Measurements from ENCODE around the gene FLT3. TPM values are rescaled to one million over a fixed set of nuclear protein-coding genes. Genes with fewer than 3 reads are reported as not detected.

The FLT3 gene
- total and polyA plus RNA-seq, 2 experiments from 2014 or later: 0.10 to 0.29 TPM

DNA sequence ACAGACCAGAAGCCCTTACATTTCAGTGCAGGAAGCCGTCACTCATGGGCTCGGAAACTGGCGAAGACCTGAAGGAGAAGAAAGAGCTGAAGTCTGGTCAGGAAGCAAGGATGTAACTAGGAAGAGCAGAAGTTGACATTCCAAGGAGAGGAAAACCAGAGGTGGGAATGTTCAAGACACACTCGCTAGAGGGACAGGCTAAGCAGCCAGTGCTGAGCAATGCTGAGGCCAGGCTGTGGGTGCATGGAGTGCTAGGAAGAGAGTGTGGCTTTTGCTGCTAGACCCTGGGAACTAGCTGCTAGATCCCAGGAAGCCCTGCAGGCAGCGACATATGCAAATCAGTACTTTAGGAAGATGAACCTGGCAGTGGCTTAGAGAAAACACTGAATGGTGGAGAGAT, 99.8 kb downstream of the FLT3 start:
- H3K27me3 ChIP-seq: no peaks in the 10 kb centered on the region
- H3K4me1 ChIP-seq (ENCODE audit: insufficient read depth): no peaks in the 10 kb centered on the region
- no peak overlapping the region for H2AFZ ChIP-seq
- H3K4me3 ChIP-seq: no peak overlapping the region
- no peak for TF ChIP-seq EZH2phosphoT487 (IDR thresholded peaks at IDR 0.05; ENCODE audit: low read depth, severe bottlenecking, unreplicated experiment)
- TF ChIP-seq, protein P1, sequence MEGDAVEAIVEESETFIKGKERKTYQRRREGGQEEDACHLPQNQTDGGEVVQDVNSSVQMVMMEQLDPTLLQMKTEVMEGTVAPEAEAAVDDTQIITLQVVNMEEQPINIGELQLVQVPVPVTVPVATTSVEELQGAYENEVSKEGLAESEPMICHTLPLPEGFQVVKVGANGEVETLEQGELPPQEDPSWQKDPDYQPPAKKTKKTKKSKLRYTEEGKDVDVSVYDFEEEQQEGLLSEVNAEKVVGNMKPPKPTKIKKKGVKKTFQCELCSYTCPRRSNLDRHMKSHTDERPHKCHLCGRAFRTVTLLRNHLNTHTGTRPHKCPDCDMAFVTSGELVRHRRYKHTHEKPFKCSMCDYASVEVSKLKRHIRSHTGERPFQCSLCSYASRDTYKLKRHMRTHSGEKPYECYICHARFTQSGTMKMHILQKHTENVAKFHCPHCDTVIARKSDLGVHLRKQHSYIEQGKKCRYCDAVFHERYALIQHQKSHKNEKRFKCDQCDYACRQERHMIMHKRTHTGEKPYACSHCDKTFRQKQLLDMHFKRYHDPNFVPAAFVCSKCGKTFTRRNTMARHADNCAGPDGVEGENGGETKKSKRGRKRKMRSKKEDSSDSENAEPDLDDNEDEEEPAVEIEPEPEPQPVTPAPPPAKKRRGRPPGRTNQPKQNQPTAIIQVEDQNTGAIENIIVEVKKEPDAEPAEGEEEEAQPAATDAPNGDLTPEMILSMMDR (IDR thresholded peaks at IDR 0.05; ENCODE audit: poor library complexity): no peak
- WGBS (ENCODE audit: low lambda C conversion rate, missing lambda C conversion rate): 42% methylated on average over 5 of the region's 5 CpGs
- no peak for DNase-seq (ENCODE audit: low spot score)
- H3K79me2 ChIP-seq: no peaks in the 10 kb centered on the region
- H3K9me2 ChIP-seq (replicated peaks; ENCODE audit: insufficient read depth): no peaks in the 10 kb centered on the region
- no peaks in the 10 kb centered on the region for H4K20me1 ChIP-seq (ENCODE audit: insufficient read depth, poor library complexity, severe bottlenecking)
- H3K9me3 ChIP-seq (ENCODE audit: low read depth): no peaks in the 10 kb centered on the region
- no peak overlapping the region for H3K4me2 ChIP-seq
- no peak overlapping the region for H3K27ac ChIP-seq
- H3K36me3 ChIP-seq (replicated peaks; ENCODE audit: insufficient read depth, low read depth): no peaks in the 10 kb centered on the region

DNA sequence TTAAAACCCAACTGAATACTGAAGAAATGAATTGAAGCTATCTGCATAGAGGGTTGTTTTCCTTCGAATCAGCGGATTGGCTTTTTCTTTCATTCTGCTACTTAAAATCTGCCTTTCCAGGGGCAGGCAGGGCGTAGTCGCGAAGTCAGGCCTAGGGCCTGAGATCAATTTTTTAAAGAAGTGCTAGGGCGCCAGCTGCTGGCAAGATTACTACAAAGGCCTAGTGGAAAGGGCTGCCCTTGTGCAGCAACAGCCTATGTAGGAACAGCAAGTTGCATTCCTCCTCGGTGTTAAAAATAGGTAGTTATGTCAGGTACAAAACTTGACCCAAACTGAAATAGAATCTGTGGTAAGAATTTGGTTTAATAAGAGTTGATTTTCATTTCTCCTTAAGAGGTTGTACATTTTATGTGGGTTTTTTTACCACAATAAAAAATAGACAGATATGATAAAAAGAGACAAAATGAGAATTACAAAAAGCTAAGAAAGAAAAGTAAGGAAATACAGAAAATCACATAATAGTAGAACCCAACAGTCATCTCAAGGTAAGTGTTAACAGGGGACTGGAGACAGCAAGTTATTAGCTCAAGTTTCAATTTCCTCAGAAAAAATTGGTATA, 102.4 kb downstream of the FLT3 start:
- H3K4me1 ChIP-seq (ENCODE audit: insufficient read depth): no peaks in the 10 kb centered on the region
- TF ChIP-seq, protein P1 (IDR thresholded peaks at IDR 0.05; ENCODE audit: poor library complexity): peak; percentile 64
- TF ChIP-seq EZH2phosphoT487 (IDR thresholded peaks at IDR 0.05; ENCODE audit: low read depth, severe bottlenecking, unreplicated experiment): no peak
- no peak overlapping the region for H3K4me3 ChIP-seq
- H3K27ac ChIP-seq: no peak overlapping the region
- peak; percentile 72 for DNase-seq (ENCODE audit: low spot score)
- 34% methylated on average over 7 of the region's 7 CpGs for WGBS (ENCODE audit: low lambda C conversion rate, missing lambda C conversion rate)
- no peaks in the 10 kb centered on the region for H3K36me3 ChIP-seq (replicated peaks; ENCODE audit: insufficient read depth, low read depth)
- no peaks in the 10 kb centered on the region for H3K27me3 ChIP-seq
- no peak overlapping the region for H3K4me2 ChIP-seq
- no peaks in the 10 kb centered on the region for H4K20me1 ChIP-seq (ENCODE audit: insufficient read depth, poor library complexity, severe bottlenecking)
- H3K79me2 ChIP-seq: no peaks in the 10 kb centered on the region
- no peak overlapping the region for H2AFZ ChIP-seq
- no peaks in the 10 kb centered on the region for H3K9me2 ChIP-seq (replicated peaks; ENCODE audit: insufficient read depth)
- no peaks in the 10 kb centered on the region for H3K9me3 ChIP-seq (ENCODE audit: low read depth)

DNA sequence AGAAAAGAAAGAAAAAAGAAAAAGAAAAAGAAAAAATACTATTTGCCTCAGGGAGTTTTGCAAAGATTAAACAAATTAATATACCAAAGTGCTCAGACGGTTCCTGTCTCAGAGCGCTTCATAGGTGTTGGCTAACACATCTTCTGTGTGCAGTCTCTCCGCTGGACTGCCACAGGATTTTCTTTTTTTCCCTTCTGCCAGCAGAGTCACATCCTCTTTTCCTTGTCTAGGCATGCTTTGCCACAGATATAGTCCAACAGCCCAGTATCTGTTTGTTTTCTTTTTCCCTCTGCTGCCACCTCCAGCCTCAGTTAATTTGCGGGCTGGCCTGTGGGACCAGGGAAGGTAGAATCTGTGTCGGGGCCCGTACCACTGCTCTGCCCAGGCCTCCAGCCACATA, 108.5 kb downstream of the FLT3 start:
- Histone ChIP-seq H3K4me1 (ENCODE audit: insufficient read depth) (no peaks in the 10 kb centered on the region), H2AFZ (no peak overlapping the region), H3K9me3 (ENCODE audit: low read depth) (no peaks in the 10 kb centered on the region), H3K4me3 (no peak overlapping the region), H3K9me2 (replicated peaks; ENCODE audit: insufficient read depth) (no peaks in the 10 kb centered on the region), H3K27me3 (peaks cover 4% of the 10 kb centered on the region), H3K79me2 (no peaks in the 10 kb centered on the region), H3K4me2 (no peak overlapping the region), H3K36me3 (replicated peaks; ENCODE audit: insufficient read depth, low read depth) (no peaks in the 10 kb centered on the region), H4K20me1 (ENCODE audit: insufficient read depth, poor library complexity, severe bottlenecking) (no peaks in the 10 kb centered on the region), H3K27ac (no peak overlapping the region)
- WGBS (ENCODE audit: low lambda C conversion rate, missing lambda C conversion rate): 83% methylated on average over 6 of the region's 6 CpGs
- TF ChIP-seq EZH2phosphoT487 (IDR thresholded peaks at IDR 0.05; ENCODE audit: low read depth, severe bottlenecking, unreplicated experiment) (no peak), EZH2 (IDR thresholded peaks at IDR 0.05; ENCODE audit: borderline replicate concordance) (no peak)
- TF ChIP-seq, protein P1 (IDR thresholded peaks at IDR 0.05; ENCODE audit: poor library complexity): no peak
- no peak for DNase-seq (ENCODE audit: low spot score)

Data from hepatocyte (in vitro differentiated cells).